NCI-H1417 treated with DMSO at 0.1 percent for 48 hours (cell line): ENCODE data around the gene MAGI2.
A peak's percentile ranks its signal among the peaks of the same experiment; 100 is the strongest.

Experiments used
- DNase-seq: peaks from one replicate; lab custom pipeline; 2025; lab: John Stamatoyannopoulos, UW

The MAGI2 gene

GRCh38 chr7:78175330-78176100 is 1278.0 kb downstream of the MAGI2 start:
- DNase-seq, result no peak

- DNase-seq, result no peak
These were observed 1279.8 kb downstream of the MAGI2 start for GRCh38 chr7:78173666-78174065.

GRCh38 chr7:78172933-78173591 is 1280.4 kb downstream of the MAGI2 start:
- no peak for DNase-seq

GRCh38 chr7:78172267-78172757 is 1281.2 kb downstream of the MAGI2 start:
- DNase-seq, result peak; percentile 18

GRCh38 chr7:78171398-78171797 is 1282.1 kb downstream of the MAGI2 start:
- no peak for DNase-seq

GRCh38 chr7:78170815-78171214 is 1282.7 kb downstream of the MAGI2 start:
- DNase-seq, result no peak

GRCh38 chr7:78169992-78170391 is 1283.5 kb downstream of the MAGI2 start:
- DNase-seq, result no peak

GRCh38 chr7:78168865-78169264 is 1284.6 kb downstream of the MAGI2 start:
- DNase-seq, result no peak

- no peak for DNase-seq
These were observed 1285.6 kb downstream of the MAGI2 start for GRCh38 chr7:78167860-78168259.

- DNase-seq, result no peak
These were observed 1287.6 kb downstream of the MAGI2 start for GRCh38 chr7:78165854-78166253.

GRCh38 chr7:78165454-78165853 is 1288.0 kb downstream of the MAGI2 start:
- DNase-seq, result no peak

- no peak for DNase-seq
These were observed 1289.0 kb downstream of the MAGI2 start for GRCh38 chr7:78164459-78164858.

GRCh38 chr7:78161781-78162180 is 1291.7 kb downstream of the MAGI2 start:
- DNase-seq, result no peak

- no peak for DNase-seq
These were observed 1293.9 kb downstream of the MAGI2 start for GRCh38 chr7:78159545-78159944.

GRCh38 chr7:78153285-78153684 is 1300.2 kb downstream of the MAGI2 start:
- DNase-seq, result no peak

- DNase-seq, result no peak
These were observed 1302.2 kb downstream of the MAGI2 start for GRCh38 chr7:78151229-78151628.

- DNase-seq, result no peak
These were observed 1303.7 kb downstream of the MAGI2 start for GRCh38 chr7:78149787-78150186.

- no peak for DNase-seq
These were observed 1305.1 kb downstream of the MAGI2 start for GRCh38 chr7:78148166-78148894.

GRCh38 chr7:78146546-78146945 is 1306.9 kb downstream of the MAGI2 start:
- DNase-seq, result no peak

GRCh38 chr7:78143661-78144060 is 1309.8 kb downstream of the MAGI2 start:
- DNase-seq, result no peak

GRCh38 chr7:78141522-78142281 is 1311.8 kb downstream of the MAGI2 start:
- no peak for DNase-seq

- DNase-seq, result no peak
These were observed 1313.4 kb downstream of the MAGI2 start for GRCh38 chr7:78140109-78140508.
